GM19025 (cell line): ENCODE measurements around the gene ADK.
"Not testable (repeated sequence)": the region's sequence is repeated elsewhere in the genome, so short reads cannot be mapped to it uniquely, and the experiment has no call there.

ENCODE experiments used
- ATAC-seq: cut with Tn5 transposase; IDR thresholded peaks from one replicate; pipeline ENCODE4 v1.9.1; 2021; ENCODE audit warnings: mild to moderate bottlenecking, low read depth, moderate library complexity; ENCODE audit not compliant: unreplicated experiment

Gene ADK

DNA sequence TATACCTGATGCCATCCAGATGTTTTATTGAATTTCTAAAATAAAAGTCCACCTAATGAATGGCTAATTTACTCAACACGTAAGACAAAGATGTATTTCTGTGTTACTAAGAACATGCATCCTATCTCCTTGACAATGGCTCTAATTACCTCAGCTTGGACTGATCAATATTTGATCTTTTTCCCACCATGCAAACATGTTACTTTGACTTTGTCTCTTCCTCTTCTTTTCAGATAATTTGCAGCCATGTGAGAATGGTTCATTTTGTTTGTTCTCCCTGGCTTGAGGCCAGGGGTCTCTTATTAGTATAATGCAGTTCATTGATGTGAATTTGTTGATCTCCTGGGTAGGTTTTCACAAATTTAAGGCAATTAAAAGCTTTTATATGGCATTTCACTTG, 302.1 kb downstream of the ADK start:
- ATAC-seq: no peak

GRCh38 chr10:74457478-74457877, 306.5 kb downstream of the ADK start:
- not testable (repeated sequence) for ATAC-seq

GRCh38 chr10:74460812-74461211, 309.8 kb downstream of the ADK start:
- ATAC-seq: no peak

DNA sequence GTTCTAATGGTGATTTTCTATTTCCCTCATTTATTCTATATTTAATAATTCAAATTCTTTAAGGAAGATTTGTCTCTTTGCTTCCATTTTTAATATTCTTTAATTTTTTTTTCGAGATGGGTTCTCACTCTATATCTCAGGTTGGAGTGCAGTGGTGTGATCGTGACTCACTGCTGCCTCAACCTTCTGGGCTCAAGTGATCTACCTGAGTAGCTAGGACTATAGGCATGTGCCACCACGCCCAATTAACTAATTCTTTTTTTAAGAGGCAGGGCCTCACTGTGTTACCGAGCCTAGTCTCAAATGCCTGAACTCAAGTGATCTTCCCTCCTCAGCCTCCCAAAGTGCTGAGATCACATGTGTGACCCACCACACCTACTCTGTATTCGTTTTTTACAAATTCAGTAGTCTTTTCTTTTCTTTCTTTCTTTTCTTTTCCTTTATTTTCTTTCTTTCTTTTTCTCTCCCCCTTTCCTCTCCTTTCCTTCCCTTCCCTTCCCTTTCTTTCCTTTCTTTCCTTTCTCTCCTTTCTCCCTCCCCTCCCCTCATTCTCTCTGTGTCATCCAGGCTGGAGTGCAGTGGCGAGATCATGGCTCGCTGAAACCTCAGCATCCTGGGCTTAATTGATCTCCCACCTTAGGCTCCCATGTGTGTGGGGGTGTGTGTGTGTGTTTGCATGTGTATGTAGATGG, 323.1 kb downstream of the ADK start:
- ATAC-seq: no peak

- ATAC-seq: not testable (repeated sequence)
Measured at GRCh38 chr10:74476162-74476706, 325.2 kb downstream of the ADK start.

DNA sequence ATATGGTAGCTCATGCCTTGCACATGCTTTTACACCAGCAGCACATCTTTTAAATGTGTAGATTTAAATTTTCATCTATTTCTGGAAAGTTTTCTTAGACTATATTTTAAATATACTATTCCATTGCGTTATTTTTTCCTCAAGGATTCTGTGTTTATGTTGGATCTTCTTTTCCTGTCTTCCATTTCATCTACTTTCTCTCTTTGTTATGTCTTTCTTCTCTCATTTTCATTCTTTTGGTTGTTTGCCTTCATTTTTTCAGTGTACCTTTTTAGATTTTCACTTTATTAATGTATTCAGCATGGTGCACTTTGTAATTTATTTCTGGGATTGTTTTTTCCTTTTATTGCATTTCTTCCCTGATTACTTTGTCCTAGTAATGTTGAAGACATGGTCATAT, 329.8 kb downstream of the ADK start:
- no peak for ATAC-seq

DNA sequence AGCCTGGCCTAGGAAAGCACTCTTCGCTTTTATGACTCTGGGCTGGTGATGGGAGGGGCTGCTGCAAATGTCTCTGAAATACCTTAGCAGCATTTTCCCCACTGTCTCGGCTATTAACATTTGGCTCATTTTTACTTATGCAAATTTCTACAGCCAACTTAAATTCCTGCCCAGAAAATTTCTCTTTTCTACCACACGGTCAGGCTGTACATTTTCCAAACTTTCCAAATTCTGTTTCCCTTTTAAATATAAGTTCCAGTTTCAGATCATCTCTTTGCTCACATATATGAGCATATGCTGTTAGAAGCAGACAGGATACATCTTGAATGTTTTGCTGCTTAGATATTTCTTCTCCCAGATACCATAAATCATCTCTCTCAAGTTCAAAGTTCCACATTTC, 332.3 kb downstream of the ADK start:
- ATAC-seq: no peak

DNA sequence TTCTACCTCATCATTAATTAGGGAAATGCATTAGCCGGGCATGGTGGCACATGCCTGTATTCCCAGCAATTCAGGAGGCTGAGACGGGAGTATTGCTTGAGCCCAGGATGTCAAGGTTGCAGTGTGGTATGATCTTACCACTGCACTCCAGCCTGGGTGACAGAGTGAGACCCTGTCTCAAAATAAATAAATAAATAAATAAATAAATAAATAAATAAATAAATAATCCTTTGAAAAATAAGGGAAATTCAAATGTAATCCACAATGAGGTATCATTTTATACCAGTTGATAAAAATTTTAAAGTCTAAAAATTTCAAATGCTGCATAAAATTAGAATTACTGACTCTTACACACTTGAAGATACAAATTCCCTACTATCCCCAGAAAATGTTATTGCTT, 334.3 kb downstream of the ADK start:
- ATAC-seq: no peak

DNA sequence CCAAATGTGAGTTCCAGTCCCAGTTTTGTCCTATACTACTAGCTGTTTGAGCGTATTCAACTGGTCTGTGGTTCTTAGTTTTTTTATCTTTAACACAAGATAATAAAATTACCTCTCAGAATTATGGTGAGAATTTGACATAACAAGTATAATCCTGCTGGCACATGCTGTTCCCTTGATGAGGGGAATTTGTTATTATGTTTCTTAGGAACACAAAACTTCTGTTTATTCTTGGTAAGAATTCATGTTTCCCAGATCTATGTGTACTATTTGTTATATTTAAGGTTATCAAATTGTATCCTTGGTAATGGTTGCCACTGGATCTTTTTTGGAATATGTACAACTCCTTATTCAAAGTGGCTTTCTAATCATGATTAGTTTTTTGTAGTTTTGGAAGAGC, 335.6 kb downstream of the ADK start:
- no peak for ATAC-seq

GRCh38 chr10:74488907-74489306, 337.9 kb downstream of the ADK start:
- no peak for ATAC-seq

DNA sequence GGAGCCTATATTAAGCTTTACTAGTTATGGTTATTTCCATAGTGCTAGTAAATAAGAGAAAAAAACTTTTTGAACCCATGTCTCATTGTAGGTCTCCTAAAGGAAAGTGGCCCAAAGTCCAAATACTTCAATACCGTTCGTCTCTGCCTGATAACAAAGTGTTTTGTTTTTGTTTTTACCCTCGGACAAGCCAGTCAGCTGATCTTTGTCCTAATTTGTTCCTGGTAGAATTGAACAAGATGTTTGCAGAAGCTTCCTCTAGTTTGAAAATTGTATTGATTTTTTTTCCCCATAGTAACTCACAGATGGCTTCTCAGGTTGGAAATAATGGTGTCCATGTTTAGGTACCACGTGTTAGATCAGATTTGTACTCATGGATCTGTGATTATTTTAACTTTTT, 339.5 kb downstream of the ADK start:
- no peak for ATAC-seq

DNA sequence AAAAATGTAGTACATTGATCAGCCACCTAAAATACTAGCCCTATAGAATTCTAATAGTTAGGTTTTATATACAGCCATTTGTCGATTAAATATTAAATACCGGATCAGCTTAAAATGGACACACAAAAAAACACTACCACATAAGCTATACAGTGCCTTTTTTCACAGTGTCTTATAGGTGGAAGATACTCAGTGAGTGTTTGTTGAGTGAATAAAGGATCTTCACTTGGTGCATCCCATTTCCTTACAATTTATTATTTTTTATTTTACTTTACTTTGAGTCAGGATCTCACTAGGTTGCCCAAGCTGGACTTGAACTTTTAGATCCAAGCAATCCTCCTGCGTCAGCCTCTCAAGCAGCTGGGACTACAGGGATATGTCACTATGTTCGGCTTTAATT, 340.0 kb downstream of the ADK start:
- no peak for ATAC-seq

GRCh38 chr10:74496276-74496675, 345.3 kb downstream of the ADK start:
- ATAC-seq: not testable (repeated sequence)

DNA sequence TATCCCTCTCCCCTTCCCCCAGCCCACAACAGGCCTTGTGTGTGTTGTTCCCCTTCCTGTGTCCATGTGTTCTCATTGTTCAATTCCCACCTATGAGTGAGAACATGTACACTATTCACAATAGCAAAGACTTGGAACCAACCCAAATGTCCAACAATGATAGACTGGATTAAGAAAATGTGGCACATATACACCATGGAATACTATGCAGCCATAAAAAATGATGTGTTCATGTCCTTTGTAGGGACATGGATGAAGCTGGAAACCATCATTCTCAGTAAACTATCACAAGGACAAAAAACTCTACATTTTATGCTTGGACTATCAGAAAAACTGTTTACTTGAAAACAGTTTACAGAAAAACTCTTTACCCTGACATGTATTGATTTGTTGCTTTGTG, 347.6 kb downstream of the ADK start:
- ATAC-seq: not testable (repeated sequence)

- no peak for ATAC-seq
Measured at GRCh38 chr10:74500026-74500704, 349.1 kb downstream of the ADK start.

DNA sequence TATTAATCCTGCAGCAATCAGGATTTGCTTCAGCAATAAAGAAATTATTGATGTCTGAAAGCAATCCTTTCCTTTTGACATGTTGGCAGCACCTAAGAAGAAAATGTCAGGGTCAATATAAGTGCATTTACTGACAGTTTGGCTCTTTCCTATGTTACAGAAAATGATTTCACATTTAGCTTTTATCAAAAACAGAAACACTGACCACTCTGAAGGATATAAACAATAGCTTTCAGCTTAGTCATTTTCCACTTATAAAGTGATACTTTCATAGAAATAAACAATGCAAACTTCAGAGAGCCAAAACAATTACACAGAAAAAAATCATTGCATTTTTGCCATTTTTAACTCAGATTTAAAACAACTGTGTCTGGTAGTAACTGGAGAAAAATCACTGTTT, 349.8 kb downstream of the ADK start:
- no peak for ATAC-seq

- no peak for ATAC-seq
Measured at GRCh38 chr10:74502963-74503608, 352.1 kb downstream of the ADK start.

GRCh38 chr10:74507951-74508350, 356.9 kb downstream of the ADK start:
- no peak for ATAC-seq

DNA sequence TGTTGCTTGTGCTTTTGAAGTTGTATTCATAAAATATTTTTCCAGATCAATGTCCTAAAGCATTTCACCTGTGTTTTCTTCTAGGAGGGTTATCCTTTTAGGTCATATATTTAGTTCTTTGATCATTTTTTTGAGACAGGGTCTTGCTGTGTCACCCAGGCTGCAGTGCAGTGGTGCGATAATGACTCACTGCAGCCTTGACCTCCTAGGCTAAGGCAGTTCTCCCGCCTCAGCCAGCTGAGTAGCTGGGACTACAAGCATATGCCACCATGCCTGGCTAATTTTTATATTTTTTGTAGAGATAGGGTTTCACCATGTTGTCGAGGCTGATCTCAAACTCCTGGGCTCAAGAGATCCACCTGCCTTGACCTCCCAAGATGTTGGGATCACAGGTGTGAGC, 359.6 kb downstream of the ADK start:
- no peak for ATAC-seq

GRCh38 chr10:74511051-74511450, 360.0 kb downstream of the ADK start:
- no peak for ATAC-seq

DNA sequence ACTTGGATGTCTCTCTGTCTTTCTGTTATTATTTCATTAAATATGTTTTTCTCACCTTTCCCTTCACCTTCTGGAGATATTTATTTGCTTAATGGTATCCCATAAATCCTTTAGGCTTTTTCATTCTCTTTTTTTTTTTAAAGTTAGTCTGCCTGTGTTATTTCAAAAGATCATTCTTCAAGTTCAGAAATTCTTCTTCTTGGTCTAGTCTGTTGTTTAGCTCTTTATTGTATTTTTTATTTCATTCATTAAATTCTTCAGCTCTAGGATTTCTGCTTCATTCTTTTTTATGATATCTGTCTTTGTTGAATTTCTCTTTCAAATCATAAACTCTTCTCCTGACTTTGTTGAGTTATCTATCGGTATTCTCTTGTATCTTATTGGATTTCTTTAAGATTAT, 363.3 kb downstream of the ADK start:
- ATAC-seq: no peak

DNA sequence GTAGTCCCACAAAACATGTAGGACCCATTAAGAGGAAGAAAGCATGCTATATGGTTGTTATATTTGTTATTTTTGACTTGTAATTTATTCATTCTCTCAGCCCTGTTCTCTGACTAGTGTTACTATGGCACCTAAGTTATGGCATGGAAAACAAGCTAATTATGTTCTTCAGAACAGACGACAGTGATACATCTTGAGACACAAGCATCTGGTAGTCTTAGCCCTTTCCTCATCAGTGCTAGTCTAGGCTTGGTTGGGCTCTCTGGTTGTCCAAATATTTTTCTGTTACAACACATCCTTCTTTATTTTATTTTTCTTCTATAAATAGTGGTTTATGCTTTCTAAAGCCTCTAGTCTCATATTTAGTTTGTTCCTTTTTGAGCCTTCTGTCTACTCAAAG, 367.0 kb downstream of the ADK start:
- no peak for ATAC-seq
